Uterus (tissue), 2 donors: Measurements from ENCODE around the gene SERPINA5.

Experiments used
- CTCF ChIP-seq, 4 experiments: fragments of 200-600 bp in 2 of 4; fragments of 450-650 bp in 2 of 4; sonication (generic) in 2 of 4; IDR thresholded peaks; one replicate each; pipeline ENCODE4 v1.5.1; 2016 to 2019; ENCODE audit warnings: antibody characterized with exemption in 4 of 4, mild to moderate bottlenecking in 2 of 4, moderate library complexity in 1 of 4
- POLR2A ChIP-seq, 2 donors: fragments of 450-650 bp; IDR thresholded peaks; one replicate each; pipeline ENCODE4 v1.6.1; 2016; ENCODE audit warnings: antibody characterized with exemption in 2 of 2, mild to moderate bottlenecking in 1 of 2, moderate library complexity in 1 of 2

GRCh38 chr14:94633121-94633520 is 51.9 kb downstream of the SERPINA5 start:
- TF ChIP-seq CTCF (IDR thresholded peaks at IDR 0.05): no peak
- TF ChIP-seq POLR2A (IDR thresholded peaks at IDR 0.05): no peak
